ENCODE results near the gene TECTA.
"Not testable (repeated sequence)": the region's sequence is repeated elsewhere in the genome, so short reads cannot be mapped to it uniquely, and the experiment has no call there.

The TECTA gene

DNA sequence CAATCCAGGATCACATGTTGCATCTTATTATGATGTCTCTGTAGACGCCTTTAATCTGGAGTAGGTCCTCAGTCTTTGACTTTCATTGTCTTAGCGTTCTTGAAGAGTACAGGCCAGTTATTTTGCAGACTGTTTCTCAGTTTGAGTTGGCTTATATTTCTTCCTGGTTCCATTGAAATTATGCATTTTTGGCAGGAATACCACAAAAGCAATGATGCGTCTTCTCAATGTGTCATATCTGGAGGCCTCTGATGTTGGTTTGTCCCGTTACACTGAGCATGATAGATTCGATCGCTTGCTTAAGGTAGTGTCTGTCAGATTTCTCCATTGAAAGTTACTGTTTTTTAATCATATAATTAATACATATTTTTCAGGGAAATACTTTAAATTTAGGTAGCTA, 30.6 kb downstream of the TECTA start:
- no peak for DNase-seq (ENCODE audit: low read depth)

DNA sequence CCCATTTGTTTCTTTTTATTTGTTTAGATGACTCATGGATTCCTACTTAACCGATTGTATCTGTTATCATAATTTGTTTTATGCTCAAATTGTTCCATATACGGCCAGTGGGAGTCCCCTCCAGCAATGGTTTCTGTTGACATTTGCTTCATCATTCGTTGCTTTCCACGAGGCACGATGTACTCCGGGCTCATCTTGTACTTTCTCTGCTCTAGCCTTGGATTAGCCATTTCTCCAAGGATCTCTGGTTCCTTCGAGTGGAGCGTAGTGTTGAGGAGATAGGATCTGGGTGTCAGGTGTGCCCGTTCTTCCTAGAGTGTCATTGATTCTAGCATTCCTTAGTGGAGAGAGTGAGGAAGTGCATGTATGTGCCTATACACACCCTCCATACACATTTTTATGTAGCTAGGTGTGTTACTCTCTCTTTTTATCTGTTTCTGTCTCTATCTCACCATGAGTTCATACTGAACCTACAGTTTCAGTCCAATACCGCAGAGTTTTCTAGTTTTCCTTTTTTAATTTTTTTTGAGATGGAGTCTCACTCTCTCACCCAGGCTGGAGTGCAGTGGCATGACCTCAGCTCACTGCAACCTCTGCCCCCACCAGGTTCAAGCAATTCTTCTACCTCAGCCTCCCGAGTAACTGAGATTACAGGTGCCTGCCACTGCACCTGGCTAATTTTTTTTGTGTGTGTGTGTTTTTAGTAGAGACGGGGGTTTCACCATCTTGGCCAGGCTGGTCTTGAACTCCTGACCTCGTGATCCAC, 31.4 kb downstream of the TECTA start:
- no peak for DNase-seq (ENCODE audit: low read depth)

DNA sequence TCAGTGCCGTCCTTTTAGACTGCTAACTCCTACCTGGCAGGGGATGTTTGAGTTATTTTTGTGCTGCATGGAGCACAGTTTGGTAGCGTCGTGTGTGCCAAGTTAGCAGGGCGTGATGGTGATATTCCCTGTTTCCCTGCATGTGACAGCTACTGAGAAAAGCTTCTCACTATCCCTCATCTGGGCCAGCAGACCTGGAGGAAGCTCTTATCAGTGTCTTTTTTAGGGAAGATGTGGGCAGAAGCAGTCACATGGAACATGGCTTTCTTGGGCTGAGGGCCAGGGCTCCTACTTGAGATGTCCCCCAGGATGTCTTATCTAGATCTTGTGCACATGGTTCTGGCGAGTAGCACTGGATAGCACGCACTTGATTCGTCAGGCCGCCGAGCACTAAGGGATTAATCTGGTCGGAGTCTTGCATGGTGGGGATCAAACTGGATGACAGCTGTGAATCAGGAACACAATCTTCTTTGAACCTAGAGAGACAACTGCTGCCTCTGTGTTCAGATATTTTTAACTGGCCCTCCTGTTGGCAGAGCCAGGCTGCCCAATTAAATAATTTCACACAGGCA, 33.8 kb downstream of the TECTA start:
- DNase-seq (ENCODE audit: low read depth): no peak

DNA sequence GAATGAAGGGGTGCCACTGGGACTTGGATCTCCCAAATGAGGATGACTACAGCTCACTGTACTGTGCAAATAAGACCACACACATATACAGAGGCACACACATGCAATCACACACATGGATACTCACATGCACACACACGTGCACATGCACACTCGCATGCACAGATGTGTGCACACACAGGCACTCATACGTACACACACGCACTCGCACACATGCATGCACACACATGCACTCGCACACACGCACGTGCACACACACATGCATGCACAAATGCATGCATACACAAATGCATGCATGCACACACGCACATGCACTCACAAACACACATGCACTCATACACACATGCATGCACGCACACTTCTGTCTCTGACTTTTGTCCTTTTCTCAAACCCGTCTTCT, 36.0 kb downstream of the TECTA start:
- no peak for DNase-seq (ENCODE audit: low read depth)

DNA sequence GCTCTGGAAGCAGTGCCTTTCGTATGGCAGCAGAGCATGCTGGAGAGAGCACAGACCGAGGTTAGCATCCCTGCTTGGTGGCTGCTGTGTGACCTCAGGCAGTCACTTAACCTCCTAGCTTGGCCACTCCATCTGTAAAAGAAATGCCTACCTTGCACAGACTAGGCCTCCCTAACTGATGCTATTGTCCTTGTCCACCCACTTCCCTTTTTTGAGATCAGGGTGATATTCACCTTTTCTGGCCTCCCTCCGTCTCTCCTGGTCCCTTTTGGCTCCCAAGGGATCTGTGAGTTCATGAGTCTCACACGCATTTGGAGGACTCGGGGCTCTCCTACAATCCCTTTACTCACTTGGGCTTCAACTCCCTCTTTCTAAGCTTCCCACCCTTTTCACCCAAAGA, 37.2 kb downstream of the TECTA start:
- DNase-seq (ENCODE audit: low read depth): no peak

DNA sequence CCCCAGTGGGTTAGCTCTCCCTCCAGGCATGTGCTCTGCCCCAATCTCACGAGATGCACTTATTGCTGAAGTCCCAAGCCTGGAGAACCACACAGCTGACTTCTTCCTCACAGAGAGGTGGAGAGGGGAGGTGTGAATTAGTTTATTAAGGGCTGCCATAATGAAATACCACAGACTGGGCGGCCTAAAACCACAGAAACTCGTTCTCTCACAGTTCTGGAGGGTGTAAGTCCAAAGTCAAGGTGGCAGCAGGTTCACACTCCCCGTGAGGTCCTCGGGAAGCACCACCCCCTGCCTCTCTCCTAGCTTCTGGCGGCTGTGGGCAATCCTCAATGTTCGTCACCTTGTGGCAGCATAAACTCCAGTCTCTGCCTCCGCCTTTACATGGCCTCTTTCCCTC, 39.3 kb downstream of the TECTA start:
- DNase-seq (ENCODE audit: low read depth): no peak

DNA sequence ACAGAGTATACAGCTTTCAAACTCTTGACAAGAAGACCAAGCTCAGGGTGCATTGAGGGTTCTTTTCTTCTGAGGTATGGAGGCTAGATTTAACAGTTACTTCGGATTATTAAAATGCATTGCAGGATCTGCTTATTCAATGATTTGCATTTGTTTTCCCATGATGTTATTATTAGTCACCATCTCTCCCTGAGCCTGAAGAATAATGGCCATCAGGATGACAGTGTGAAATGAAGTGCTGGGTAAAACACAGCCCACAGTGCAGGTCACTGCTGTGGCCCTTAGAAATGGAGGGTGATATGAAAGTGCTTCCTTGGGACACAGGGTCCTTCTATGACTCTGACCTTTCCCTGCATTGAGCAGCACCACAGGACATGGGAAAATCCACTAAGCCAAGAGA, 40.0 kb downstream of the TECTA start:
- DNase-seq (ENCODE audit: low read depth): no peak

DNA sequence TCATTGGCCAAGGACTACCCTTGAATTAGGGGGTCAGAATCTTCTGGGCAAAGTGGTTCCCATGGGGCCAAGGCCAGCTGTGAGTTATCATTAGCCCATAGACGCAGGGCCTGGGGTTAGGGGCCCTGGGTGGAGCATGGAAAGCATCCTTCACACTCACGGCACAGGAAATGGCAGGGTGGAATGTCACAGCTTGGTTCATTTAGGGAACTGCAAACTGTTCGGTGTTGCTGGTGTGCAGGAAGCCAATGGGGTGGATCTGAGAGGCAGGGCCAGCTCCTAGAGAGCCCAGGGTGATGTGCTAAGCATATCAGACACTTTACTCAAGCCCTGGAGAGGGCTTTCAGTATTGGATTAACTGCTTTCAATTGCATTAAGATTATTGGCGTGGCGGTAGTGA, 42.9 kb downstream of the TECTA start:
- no peak for DNase-seq (ENCODE audit: low read depth)

DNA sequence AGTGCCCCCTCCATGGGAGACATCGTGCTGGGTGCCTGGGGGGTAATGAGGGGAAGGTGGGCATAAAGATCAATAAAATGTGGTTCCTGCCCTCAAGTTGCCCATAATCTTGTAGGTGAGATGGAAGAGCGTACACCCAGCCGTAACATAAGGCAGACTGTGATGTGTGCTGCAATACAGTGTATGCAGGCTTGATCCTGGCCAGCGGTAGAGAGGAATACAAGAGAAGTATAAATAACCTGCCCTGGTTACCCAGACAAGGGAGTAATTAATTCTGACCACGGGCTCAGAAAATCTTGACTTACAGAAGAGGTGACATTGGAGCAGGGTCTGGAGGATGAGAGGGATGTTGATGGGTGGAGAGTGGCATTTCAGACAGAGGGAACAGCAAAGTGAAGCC, 43.7 kb downstream of the TECTA start:
- no peak for DNase-seq (ENCODE audit: low read depth)

DNA sequence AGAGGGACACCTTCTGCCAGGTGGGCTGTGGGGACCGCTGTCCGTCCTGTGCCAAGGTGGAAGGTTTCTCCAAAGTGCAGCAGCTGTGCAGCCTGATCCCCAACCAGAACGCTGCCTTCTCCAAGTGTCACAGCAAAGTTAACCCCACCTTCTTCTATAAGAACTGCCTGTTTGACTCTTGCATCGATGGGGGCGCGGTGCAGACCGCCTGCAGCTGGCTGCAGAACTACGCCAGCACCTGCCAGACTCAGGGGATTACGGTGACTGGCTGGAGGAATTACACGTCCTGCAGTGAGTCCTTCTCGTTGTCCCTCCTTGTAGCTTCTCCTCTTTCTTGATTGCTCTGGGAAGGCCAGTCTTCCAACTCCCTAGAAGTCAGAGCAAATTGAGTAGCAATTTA, 44.8 kb downstream of the TECTA start:
- DNase-seq (ENCODE audit: low read depth): no peak

DNA sequence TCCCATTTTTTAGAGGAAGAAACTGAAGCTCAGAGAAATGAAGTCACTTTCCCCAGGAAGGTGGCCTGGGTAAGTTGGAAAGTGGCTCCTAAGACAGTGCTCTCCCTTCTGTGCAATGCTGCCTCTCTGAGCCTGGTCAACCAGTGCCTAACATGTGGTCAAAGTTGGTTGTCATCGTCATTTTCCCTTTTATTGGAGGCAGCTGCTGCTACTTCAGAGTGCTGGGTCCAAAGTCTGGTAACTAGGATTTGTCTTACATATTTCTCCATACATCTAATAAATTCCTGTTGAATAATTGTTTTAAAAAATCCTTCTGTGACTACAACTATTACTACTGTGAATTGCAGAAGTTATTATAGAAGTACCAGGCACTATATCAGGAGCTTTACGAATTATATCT, 48.1 kb downstream of the TECTA start:
- DNase-seq (ENCODE audit: low read depth): no peak

DNA sequence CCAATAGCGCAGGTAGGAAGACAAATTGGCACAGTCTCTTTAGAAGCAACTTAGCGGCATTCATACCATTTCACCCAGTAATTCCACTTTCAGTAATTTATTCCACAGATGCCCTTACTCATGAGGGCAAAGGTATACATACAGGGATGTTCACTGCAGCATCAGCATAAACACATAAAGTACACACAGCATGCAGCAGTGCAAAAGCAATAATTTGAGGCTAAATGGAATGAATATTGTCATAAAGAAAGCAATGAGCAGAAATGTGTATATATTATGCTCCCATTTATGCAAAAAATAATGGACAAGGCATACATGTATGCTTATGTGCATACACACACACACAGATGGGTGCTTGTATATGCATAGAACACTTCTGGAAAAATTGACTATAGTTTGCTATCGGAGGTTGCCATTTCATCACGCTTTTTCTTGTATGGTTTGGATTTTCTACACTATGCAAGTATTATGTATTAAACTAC, 50.2 kb downstream of the TECTA start:
- no peak for DNase-seq (ENCODE audit: low read depth)

DNA sequence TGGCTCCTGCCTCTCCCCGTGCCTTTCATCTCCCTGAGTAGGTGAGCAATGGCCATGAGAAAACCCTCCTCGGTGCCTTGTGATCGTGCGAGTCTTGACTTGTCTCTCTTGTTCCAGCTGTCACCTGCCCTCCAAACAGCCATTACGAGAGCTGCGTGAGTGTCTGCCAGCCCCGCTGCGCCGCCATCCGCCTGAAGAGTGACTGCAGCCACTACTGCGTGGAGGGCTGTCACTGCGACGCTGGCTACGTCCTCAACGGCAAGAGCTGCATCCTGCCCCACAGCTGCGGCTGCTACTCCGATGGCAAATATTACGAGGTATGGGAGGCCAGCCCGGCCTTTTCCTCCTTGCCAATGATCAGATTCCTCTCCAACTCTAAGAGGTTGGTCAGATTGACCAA, 51.7 kb downstream of the TECTA start:
- DNase-seq (ENCODE audit: low read depth): no peak

DNA sequence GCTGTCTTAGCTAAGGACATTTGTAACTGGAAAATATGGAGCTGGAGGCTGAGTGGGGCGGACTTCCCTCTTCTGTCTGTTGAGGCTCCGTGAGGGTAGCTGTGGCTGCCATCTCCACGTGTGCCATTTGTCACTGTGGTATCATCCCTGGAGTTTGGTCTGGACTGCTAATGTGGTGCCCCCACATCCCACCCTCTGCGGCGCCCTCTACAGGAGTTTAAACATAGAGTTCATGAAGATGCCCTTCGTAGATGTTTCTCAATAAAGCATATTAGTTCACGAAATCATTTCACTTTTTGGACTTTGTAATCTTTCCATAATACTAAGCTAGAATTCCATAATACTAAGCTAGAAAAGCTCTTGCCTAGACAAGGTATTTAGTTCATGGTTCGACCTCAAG, 52.4 kb downstream of the TECTA start:
- DNase-seq (ENCODE audit: low read depth): no peak

DNA sequence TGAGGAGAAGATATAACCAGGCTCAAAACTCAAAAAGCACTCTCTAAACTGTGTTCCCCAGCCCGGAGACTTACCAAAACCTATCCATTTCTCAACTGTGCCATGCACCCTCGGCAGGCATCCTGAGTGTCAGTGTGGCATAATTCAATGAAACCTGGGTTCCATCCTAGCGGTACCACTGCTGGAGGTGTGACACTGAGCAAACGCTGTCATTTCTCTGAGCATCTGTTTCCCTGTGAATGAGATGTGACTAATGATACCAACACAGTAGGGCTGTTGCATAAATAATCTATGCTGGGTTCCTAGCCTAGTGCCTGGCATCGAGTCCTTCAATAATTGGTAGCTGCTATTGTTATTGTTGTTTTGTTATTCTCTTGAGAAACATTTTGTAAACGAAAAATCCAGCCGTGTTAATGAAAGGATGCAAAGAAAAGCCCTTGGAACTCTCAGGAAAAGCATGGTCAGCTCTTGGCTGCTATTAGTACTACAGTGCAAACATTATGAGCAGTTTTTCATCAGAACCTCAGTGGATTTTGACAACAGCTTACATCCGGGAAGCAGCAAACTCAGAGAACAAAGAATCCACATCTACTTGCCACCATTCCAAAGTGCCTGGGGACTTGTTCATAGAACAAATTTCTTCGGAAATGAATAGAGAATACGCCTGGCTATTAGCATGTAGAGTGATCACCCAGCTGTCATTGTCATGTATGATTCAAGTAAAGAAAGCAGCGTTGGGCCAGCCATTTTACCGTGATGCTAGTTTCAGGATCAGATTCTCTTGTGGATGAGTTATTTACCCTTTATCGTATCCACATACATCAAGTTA, 53.7 kb downstream of the TECTA start:
- no peak for DNase-seq (ENCODE audit: low read depth)

DNA sequence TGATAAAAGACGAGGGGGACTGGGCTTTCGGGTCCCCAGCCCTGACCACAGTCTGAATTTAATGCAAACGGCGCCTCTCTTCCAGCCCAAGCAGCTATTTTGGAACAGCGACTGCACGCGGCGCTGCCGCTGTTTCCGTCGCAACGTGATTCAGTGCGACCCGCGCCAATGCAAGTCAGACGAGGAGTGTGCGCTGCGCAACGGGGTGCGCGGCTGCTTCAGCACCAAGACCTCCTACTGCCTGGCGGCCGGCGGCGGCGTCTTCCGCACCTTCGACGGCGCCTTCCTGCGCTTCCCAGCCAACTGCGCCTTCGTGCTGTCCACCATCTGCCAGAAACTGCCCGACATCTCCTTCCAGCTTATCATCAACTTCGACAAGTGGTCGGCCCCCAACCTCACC, 56.7 kb downstream of the TECTA start:
- DNase-seq (ENCODE audit: low read depth): no peak

DNA sequence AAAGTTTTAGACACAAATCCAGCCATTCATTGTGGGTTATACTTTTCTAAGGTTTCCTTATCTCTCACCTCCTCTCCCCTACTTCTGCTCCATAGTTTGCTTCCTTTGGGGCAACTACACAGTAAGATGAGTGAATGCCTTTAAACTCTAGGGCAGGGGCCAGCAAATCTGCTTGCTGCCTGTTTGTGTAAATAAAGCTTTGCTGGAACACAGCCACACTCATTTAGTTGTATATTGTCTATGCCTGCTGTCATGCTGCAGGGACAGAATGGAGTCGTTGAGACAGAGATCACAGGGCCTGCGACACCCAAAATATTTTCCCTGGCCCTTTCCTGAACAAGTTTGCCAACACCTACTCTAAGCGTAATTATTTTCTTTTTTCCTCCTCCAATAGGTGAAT, 58.7 kb downstream of the TECTA start:
- no peak for DNase-seq (ENCODE audit: low read depth)

DNA sequence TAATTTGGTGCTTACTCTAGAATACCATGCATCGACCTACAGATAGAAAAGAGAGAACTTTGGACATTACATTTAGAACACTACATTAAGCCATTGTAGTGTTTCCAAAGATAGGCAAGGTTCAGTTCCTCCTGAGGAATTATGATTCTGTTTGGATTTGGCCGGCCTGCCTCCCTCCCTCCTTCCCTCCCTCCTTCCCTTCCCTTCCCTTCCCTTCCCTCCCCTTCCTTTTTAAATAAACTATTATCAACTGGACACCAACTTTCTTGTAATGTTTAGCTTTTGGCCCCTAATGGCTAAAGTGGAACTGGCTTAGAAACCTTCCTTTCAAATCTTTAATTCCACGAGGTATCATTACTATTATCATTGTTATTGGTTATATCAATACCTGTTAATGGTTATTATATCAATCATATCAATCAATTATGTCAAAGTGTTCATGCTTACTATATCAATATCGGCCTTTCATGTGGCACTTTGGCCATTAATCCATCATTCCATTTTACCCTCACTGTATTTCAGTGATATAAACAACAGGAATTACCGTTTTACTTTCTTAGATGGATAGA, 60.4 kb downstream of the TECTA start:
- no peak for DNase-seq (ENCODE audit: low read depth)

DNA sequence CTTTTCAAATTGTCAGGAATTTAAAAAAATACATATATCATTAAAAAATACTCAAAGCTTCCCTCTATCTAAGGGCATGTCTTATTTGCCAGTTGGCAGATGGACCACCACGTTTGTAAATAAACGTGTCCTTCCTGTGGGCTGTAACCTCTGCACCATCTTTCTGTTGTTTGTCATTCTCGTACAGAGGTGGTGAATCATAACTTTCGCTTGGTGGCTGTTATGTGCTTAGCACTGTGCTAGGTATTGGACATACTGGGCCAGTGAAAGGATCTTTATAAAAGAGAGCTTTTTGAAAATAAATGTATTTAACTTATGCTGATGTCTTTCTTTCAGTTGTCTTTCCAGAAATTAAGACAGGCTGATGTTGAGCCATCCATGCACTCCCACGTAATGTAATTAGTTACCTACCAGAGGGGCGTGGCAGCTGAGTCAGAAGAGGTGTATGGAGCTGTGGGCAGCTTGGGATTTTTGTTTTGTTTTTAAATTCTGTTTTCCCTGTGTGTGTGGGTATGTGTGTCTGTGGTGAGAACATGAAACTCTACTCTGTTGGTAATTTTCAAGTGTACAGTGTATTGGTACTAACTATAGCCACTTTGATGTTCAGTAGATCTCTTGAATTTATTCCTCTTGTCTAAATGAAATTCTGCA, 62.7 kb downstream of the TECTA start:
- DNase-seq (ENCODE audit: low read depth): no peak

DNA sequence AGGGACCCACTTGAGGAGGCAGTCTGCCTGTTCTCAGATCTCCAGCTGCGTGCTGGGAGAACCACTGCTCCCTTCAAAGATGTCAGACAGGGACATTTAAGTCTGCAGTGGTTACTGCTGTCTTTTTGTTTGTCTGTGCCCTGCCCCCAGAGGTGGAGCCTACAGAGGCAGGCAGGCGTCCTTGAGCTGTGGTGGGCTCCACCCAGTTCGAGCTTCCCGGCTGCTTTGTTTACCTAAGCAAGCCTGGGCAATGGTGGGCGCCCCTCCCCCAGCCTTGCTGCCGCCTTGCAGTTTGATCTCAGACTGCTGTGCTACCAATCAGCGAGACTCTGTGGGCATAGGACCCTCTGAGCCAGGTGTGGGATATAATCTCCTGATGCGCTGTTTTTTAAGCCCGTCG, 76.6 kb downstream of the TECTA start:
- DNase-seq (ENCODE audit: low read depth): not testable (repeated sequence)

DNA sequence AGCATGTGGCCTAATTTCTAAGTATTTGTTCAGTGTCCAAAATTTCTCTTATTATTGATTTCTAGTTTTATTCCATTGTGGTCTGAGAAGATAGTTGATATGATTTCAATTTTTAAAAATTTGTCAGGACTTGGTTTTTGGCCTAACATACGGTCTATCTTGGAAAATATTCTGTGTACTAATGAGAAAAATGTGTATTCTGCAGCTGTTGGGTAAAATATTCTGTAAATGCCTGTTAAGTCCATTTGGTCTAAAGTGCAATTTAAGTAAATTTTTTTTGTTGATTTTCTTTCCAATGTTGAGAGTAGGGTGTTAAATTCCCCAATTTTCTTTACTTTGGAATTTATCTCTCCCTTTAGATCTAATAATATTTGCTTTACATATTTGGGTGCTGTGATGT, 78.3 kb downstream of the TECTA start:
- DNase-seq (ENCODE audit: low read depth): no peak

DNA sequence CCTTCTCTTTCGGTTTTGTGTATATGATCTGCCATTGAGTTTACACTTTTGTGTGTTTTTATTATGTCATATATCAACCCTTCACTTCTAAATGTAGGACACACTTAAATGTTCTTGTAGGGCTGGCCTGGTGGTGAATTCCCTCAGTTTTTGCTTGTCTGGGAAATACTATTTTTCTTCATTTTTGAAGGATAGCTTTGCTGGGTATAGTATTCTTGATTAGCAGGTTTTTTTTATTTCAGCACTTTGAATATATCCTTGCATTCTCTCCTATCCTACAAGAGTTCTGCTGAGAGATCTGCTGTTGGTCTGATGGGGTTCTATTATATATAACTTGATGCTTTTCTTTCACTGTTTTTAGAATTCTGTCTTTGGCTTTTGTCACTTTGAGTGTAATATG, 79.1 kb downstream of the TECTA start:
- no peak for DNase-seq (ENCODE audit: low read depth)
